GM23338 (cell line): ENCODE data around the gene RTKN.

Experiments
- CREB1 ChIP-seq: fragments of 250-450 bp; sonication (Bioruptor Pico); IDR thresholded peaks from 2 replicates; pipeline ENCODE4 v1.5.0; 2020; ENCODE audit warnings: low read depth, mild to moderate bottlenecking, moderate library complexity
- EZH2 ChIP-seq: fragments of 200-600 bp; sonication (generic); IDR thresholded peaks from one replicate; pipeline ENCODE4 v1.8.0; 2017; ENCODE audit warnings: antibody characterized with exemption, mild to moderate bottlenecking, low read depth; ENCODE audit not compliant: unreplicated experiment
- EZH2phosphoT487 ChIP-seq: fragments of 200-600 bp; sonication (generic); IDR thresholded peaks from one replicate; pipeline ENCODE4 v1.8.1; 2018; ENCODE audit warnings: antibody characterized with exemption; ENCODE audit not compliant: unreplicated experiment
- JUNB ChIP-seq: IDR thresholded peaks from one replicate; pipeline ENCODE4 v1.6.1; 2016; ENCODE audit warnings: antibody characterized with exemption; ENCODE audit not compliant: unreplicated experiment
- NANOG ChIP-seq: IDR thresholded peaks from 2 replicates; pipeline ENCODE4 v1.6.1; 2016; ENCODE audit warnings: antibody characterized with exemption, borderline replicate concordance
- POLR2AphosphoS5 ChIP-seq: IDR thresholded peaks from 2 replicates; pipeline ENCODE4 v1.6.1; 2016; ENCODE audit warnings: antibody characterized with exemption, low read depth
- STAT1 ChIP-seq: IDR thresholded peaks from one replicate; pipeline ENCODE4 v1.6.1; 2016; ENCODE audit warnings: antibody characterized with exemption; ENCODE audit not compliant: unreplicated experiment
- ZNF331 ChIP-seq: fragments of 250-450 bp; sonication (Bioruptor Pico); IDR thresholded peaks from 2 replicates; pipeline ENCODE4 v1.5.0; 2020; ENCODE audit warnings: low read depth, mild to moderate bottlenecking, moderate library complexity
- TF ChIP-seq, protein P1 (sequence below), 2 experiments: fragments of 200-600 bp in 1 of 2; sonication (generic) in 1 of 2; conservative IDR thresholded peaks; 2 replicates each; pipeline versions ENCODE4 v1.5.1 to v1.6.1; 2016 to 2017; ENCODE audit warnings: antibody characterized with exemption in 2 of 2, low read depth in 2 of 2, mild to moderate bottlenecking in 2 of 2, moderate library complexity in 1 of 2
- TF ChIP-seq, protein P2 (sequence below): IDR thresholded peaks from 2 replicates; pipeline ENCODE4 v1.6.1; 2016; ENCODE audit warnings: antibody characterized with exemption
- TF ChIP-seq, protein P3 (sequence below): IDR thresholded peaks from one replicate; pipeline ENCODE4 v1.6.1; 2018; ENCODE audit warnings: antibody characterized with exemption; ENCODE audit not compliant: unreplicated experiment
- TF ChIP-seq, protein P4 (sequence below): fragments of 250-450 bp; sonication (Bioruptor Pico); IDR thresholded peaks from 2 replicates; pipeline ENCODE4 v1.5.0; 2020; ENCODE audit warnings: mild to moderate bottlenecking, moderate library complexity

DNA sequence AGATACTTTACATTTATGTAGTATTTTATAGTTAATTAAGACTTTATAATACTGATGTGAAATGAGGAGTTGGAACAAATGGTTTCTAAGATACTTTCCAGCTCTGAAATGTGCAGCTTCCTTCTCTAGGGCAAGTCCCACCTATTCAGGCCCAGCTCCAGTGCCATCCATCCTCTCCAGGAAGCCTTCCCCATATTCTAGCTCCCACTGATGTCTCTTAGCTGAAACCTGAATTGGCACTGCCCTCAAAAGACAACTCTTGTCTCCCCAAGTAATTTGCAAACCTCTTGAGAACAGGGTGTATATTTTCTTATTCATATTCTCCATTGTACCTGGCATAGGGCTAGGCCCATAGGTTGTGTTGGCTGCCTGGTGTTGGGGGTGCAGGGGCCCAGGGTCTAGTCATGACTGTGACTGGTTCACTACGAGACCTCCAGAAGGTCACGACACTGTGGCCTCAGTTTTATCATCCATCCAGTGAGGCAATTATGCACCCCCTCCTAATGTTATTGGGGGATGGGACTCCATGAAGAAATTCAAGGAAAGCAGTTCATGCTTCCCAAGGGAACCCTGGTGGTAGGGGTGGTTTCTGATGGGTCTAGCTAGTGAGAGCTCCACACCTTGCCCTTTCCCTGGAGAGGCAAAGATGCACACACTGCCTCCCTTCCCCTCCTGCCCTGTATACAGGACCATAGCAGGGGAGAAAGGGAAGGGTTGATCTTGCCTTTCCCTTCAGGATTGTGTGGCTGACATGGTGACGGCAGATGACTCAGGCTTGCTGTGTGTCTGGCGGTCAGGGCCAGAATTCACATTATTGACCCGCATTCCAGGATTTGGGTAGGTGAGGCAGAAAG lies 17.4 kb downstream of the RTKN start:
- TF ChIP-seq EZH2 (no peak), STAT1 (no peak), CREB1 (no peak), NANOG (no peak), EZH2phosphoT487 (no peak), POLR2AphosphoS5 (peak; percentile 48; the same call in 1 of the 2 replicates), JUNB (no peak), ZNF331 (no peak)
- TF ChIP-seq, protein P1, sequence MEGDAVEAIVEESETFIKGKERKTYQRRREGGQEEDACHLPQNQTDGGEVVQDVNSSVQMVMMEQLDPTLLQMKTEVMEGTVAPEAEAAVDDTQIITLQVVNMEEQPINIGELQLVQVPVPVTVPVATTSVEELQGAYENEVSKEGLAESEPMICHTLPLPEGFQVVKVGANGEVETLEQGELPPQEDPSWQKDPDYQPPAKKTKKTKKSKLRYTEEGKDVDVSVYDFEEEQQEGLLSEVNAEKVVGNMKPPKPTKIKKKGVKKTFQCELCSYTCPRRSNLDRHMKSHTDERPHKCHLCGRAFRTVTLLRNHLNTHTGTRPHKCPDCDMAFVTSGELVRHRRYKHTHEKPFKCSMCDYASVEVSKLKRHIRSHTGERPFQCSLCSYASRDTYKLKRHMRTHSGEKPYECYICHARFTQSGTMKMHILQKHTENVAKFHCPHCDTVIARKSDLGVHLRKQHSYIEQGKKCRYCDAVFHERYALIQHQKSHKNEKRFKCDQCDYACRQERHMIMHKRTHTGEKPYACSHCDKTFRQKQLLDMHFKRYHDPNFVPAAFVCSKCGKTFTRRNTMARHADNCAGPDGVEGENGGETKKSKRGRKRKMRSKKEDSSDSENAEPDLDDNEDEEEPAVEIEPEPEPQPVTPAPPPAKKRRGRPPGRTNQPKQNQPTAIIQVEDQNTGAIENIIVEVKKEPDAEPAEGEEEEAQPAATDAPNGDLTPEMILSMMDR (conservative IDR thresholded peaks at IDR 0.05; ENCODE audit: low read depth in 2 of 2): no peak
- TF ChIP-seq, protein P2, sequence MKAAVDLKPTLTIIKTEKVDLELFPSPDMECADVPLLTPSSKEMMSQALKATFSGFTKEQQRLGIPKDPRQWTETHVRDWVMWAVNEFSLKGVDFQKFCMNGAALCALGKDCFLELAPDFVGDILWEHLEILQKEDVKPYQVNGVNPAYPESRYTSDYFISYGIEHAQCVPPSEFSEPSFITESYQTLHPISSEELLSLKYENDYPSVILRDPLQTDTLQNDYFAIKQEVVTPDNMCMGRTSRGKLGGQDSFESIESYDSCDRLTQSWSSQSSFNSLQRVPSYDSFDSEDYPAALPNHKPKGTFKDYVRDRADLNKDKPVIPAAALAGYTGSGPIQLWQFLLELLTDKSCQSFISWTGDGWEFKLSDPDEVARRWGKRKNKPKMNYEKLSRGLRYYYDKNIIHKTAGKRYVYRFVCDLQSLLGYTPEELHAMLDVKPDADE: no peak
- TF ChIP-seq, protein P3, sequence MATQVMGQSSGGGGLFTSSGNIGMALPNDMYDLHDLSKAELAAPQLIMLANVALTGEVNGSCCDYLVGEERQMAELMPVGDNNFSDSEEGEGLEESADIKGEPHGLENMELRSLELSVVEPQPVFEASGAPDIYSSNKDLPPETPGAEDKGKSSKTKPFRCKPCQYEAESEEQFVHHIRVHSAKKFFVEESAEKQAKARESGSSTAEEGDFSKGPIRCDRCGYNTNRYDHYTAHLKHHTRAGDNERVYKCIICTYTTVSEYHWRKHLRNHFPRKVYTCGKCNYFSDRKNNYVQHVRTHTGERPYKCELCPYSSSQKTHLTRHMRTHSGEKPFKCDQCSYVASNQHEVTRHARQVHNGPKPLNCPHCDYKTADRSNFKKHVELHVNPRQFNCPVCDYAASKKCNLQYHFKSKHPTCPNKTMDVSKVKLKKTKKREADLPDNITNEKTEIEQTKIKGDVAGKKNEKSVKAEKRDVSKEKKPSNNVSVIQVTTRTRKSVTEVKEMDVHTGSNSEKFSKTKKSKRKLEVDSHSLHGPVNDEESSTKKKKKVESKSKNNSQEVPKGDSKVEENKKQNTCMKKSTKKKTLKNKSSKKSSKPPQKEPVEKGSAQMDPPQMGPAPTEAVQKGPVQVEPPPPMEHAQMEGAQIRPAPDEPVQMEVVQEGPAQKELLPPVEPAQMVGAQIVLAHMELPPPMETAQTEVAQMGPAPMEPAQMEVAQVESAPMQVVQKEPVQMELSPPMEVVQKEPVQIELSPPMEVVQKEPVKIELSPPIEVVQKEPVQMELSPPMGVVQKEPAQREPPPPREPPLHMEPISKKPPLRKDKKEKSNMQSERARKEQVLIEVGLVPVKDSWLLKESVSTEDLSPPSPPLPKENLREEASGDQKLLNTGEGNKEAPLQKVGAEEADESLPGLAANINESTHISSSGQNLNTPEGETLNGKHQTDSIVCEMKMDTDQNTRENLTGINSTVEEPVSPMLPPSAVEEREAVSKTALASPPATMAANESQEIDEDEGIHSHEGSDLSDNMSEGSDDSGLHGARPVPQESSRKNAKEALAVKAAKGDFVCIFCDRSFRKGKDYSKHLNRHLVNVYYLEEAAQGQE: no peak
- TF ChIP-seq, protein P4, sequence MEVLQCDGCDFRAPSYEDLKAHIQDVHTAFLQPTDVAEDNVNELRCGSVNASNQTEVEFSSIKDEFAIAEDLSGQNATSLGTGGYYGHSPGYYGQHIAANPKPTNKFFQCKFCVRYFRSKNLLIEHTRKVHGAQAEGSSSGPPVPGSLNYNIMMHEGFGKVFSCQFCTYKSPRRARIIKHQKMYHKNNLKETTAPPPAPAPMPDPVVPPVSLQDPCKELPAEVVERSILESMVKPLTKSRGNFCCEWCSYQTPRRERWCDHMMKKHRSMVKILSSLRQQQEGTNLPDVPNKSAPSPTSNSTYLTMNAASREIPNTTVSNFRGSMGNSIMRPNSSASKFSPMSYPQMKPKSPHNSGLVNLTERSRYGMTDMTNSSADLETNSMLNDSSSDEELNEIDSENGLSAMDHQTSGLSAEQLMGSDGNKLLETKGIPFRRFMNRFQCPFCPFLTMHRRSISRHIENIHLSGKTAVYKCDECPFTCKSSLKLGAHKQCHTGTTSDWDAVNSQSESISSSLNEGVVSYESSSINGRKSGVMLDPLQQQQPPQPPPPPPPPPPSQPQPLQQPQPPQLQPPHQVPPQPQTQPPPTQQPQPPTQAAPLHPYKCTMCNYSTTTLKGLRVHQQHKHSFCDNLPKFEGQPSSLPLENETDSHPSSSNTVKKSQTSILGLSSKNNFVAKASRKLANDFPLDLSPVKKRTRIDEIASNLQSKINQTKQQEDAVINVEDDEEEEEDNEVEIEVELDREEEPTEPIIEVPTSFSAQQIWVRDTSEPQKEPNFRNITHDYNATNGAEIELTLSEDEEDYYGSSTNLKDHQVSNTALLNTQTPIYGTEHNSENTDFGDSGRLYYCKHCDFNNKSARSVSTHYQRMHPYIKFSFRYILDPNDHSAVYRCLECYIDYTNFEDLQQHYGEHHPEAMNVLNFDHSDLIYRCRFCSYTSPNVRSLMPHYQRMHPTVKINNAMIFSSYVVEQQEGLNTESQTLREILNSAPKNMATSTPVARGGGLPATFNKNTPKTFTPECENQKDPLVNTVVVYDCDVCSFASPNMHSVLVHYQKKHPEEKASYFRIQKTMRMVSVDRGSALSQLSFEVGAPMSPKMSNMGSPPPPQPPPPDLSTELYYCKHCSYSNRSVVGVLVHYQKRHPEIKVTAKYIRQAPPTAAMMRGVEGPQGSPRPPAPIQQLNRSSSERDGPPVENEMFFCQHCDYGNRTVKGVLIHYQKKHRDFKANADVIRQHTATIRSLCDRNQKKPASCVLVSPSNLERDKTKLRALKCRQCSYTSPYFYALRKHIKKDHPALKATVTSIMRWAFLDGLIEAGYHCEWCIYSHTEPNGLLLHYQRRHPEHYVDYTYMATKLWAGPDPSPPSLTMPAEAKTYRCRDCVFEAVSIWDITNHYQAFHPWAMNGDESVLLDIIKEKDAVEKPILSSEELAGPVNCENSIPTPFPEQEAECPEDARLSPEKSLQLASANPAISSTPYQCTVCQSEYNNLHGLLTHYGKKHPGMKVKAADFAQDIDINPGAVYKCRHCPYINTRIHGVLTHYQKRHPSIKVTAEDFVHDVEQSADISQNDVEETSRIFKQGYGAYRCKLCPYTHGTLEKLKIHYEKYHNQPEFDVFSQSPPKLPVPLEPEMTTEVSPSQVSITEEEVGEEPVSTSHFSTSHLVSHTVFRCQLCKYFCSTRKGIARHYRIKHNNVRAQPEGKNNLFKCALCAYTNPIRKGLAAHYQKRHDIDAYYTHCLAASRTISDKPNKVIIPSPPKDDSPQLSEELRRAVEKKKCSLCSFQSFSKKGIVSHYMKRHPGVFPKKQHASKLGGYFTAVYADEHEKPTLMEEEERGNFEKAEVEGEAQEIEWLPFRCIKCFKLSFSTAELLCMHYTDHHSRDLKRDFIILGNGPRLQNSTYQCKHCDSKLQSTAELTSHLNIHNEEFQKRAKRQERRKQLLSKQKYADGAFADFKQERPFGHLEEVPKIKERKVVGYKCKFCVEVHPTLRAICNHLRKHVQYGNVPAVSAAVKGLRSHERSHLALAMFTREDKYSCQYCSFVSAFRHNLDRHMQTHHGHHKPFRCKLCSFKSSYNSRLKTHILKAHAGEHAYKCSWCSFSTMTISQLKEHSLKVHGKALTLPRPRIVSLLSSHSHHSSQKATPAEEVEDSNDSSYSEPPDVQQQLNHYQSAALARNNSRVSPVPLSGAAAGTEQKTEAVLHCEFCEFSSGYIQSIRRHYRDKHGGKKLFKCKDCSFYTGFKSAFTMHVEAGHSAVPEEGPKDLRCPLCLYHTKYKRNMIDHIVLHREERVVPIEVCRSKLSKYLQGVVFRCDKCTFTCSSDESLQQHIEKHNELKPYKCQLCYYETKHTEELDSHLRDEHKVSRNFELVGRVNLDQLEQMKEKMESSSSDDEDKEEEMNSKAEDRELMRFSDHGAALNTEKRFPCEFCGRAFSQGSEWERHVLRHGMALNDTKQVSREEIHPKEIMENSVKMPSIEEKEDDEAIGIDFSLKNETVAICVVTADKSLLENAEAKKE (CRISPR knock-in tag): no peak
